K562 (cell line): Measurements from ENCODE around the gene ACTL10. TPM values are rescaled to one million over a fixed set of nuclear protein-coding genes. Genes with fewer than 3 reads are reported as not detected.

ENCODE experiments used
- CEBPB ChIP-seq: fragments of 450-650 bp; IDR thresholded peaks from 2 replicates; pipeline ENCODE4 v1.6.1; 2016; ENCODE audit warnings: missing genetic modification characterization, missing compliant biosample characterization
- ETS2 ChIP-seq: IDR thresholded peaks from 2 replicates; pipeline ENCODE4 v1.6.1; 2016; ENCODE audit warnings: borderline replicate concordance, missing genetic modification characterization, mild to moderate bottlenecking, moderate library complexity, missing compliant biosample characterization; ENCODE audit not compliant: poor library complexity, severe bottlenecking
- GABPB2 ChIP-seq: fragments of 250-450 bp; sonication (Bioruptor Pico); conservative IDR thresholded peaks from 2 replicates; pipeline ENCODE4 v1.5.1; 2021; ENCODE audit warnings: mild to moderate bottlenecking
- GATAD2A ChIP-seq: fragments of 450-650 bp; IDR thresholded peaks from 2 replicates; pipeline ENCODE4 v1.6.1; 2017
- HDGF ChIP-seq: fragments of 450-650 bp; IDR thresholded peaks from 2 replicates; pipeline ENCODE4 v1.6.1; 2016
- JUND ChIP-seq, 2 experiments: IDR thresholded peaks; 2 replicates in 1 of 2; 3 replicates in 1 of 2; pipeline ENCODE4 v1.6.1; 2011; ENCODE audit warnings: borderline replicate concordance in 2 of 2, low read depth in 2 of 2, low read length in 2 of 2, improper control_type of control experiment in 1 of 2, missing biosample characterization in 1 of 2, missing genetic modification characterization in 1 of 2, missing genetic modification reagents in 1 of 2
- MAZ ChIP-seq, 2 experiments: fragments of 450-650 bp in 1 of 2; sonication (generic) in 1 of 2; formaldehyde crosslinking; IDR thresholded peaks in 1 of 2; conservative IDR thresholded peaks in 1 of 2; 2 replicates each; pipeline versions ENCODE4 v1.4.0 to v1.5.0; 2020; ENCODE audit warnings: mild to moderate bottlenecking in 1 of 2, missing genetic modification reagents in 1 of 2
- MTF1 ChIP-seq: fragments of 250-450 bp; sonication (Bioruptor Pico); IDR thresholded peaks from 2 replicates; pipeline ENCODE4 v1.9.0; 2021; ENCODE audit warnings: moderate library complexity, mild to moderate bottlenecking, inconsistent platforms, borderline replicate concordance
- NCOA2 ChIP-seq, 2 experiments: fragments of 450-650 bp; IDR thresholded peaks; 2 replicates each; pipeline ENCODE4 v1.6.1; 2018; ENCODE audit warnings: mild to moderate bottlenecking in 2 of 2, moderate library complexity in 1 of 2; ENCODE audit not compliant: partially characterized antibody in 2 of 2
- NR2F6 ChIP-seq: fragments of 450-650 bp; formaldehyde crosslinking; IDR thresholded peaks from 2 replicates; pipeline ENCODE4 v1.4.0; 2020; ENCODE audit warnings: mild to moderate bottlenecking
- PRPF4 ChIP-seq: fragments of 200-400 bp; formaldehyde crosslinking; IDR thresholded peaks from one replicate; pipeline ENCODE4 v1.6.1; 2017; ENCODE audit warnings: low read length, low read depth, mild to moderate bottlenecking; ENCODE audit not compliant: insufficient read depth, poor library complexity, severe bottlenecking
- RFX7 ChIP-seq: fragments of 250-450 bp; sonication (Bioruptor Pico); IDR thresholded peaks from 2 replicates; pipeline ENCODE4 v1.5.1; 2021; ENCODE audit warnings: mild to moderate bottlenecking
- SIN3B ChIP-seq: fragments of 450-650 bp; IDR thresholded peaks from 2 replicates; pipeline ENCODE4 v1.6.1; 2017; ENCODE audit warnings: low read depth, mild to moderate bottlenecking, moderate library complexity
- SMARCA5 ChIP-seq: fragments of 450-650 bp; IDR thresholded peaks from 2 replicates; pipeline ENCODE4 v1.6.1; 2016
- ZNF175 ChIP-seq: fragments of 200-800 bp; sonication (Bioruptor generic); IDR thresholded peaks from 2 replicates; pipeline ENCODE4 v1.6.1; 2016; ENCODE audit warnings: low read depth, mild to moderate bottlenecking, missing genetic modification characterization, missing compliant biosample characterization
- ZNF239 ChIP-seq: fragments of 250-450 bp; sonication (Bioruptor Pico); IDR thresholded peaks from 2 replicates; pipeline ENCODE4 v1.4.0; 2020; ENCODE audit warnings: mild to moderate bottlenecking
- ZNF431 ChIP-seq: sonication (generic); formaldehyde crosslinking; IDR thresholded peaks from 2 replicates; pipeline ENCODE4 v1.8.0; 2022; ENCODE audit warnings: mild to moderate bottlenecking, missing genetic modification reagents
- ZNF445 ChIP-seq: fragments of 250-450 bp; sonication (Bioruptor Pico); IDR thresholded peaks from 2 replicates; pipeline ENCODE4 v1.4.0; 2020; ENCODE audit warnings: low read depth, mild to moderate bottlenecking, moderate library complexity
- ZNF589 ChIP-seq: fragments of 200-800 bp; sonication (Bioruptor generic); IDR thresholded peaks from 2 replicates; pipeline ENCODE4 v1.6.1; 2016; ENCODE audit warnings: low read depth, missing genetic modification characterization, missing compliant biosample characterization
- ZNF717 ChIP-seq: fragments of 250-450 bp; sonication (Bioruptor Pico); IDR thresholded peaks from 2 replicates; pipeline ENCODE4 v1.5.0; 2021
- ZNF77 ChIP-seq: fragments of 250-450 bp; sonication (Bioruptor Pico); IDR thresholded peaks from 2 replicates; pipeline ENCODE4 v1.5.0; 2020
- polyA plus RNA-seq, 8 experiments: library from polyadenylated mRNA; depleted of rRNA in 4 of 8; stranded (reverse) in 5 of 8; unstranded in 3 of 8; fragments of >200 nt; fragmentation: Nextera tagmentation in 2 of 8; fragmentation: Illumina TruSeq in 1 of 8; extraction: Ambion mirVana in 2 of 8; extraction: Trizol in 1 of 8; gene quantifications; 2 replicates each; pipeline versions ENCODE4 v1.2.1 to v1.2.3, GENCODE V29; 2011 to 2014; ENCODE audit warnings: inconsistent platforms in 1 of 8, missing spikeins in 1 of 8
- total RNA-seq, 7 experiments: library from RNA; depleted of rRNA in 6 of 7; stranded (reverse); fragments of >200 nt in 6 of 7; fragmentation: Illumina TruSeq in 2 of 7; extraction: Trizol in 2 of 7; gene quantifications; 2 replicates each; pipeline versions ENCODE4 v1.2.1 to v1.2.3, GENCODE V29; 2011 to 2021; ENCODE audit warnings: low replicate concordance in 1 of 7
- TF ChIP-seq, protein P1 (sequence below): fragments of 450-650 bp; IDR thresholded peaks from 2 replicates; pipeline ENCODE4 v1.6.1; 2016; ENCODE audit warnings: low read depth, mild to moderate bottlenecking, moderate library complexity
- TF ChIP-seq, protein P2 (sequence below): fragments of 450-650 bp; formaldehyde crosslinking; IDR thresholded peaks from 2 replicates; pipeline ENCODE4 v1.4.0; 2020; ENCODE audit warnings: mild to moderate bottlenecking, mixed read lengths
- TF ChIP-seq, protein P3 (sequence below): fragments of 250-450 bp; sonication (Bioruptor Pico); IDR thresholded peaks from 2 replicates; pipeline ENCODE4 v1.4.0; 2020; ENCODE audit warnings: mild to moderate bottlenecking, moderate library complexity

The ACTL10 gene
- total and polyA plus RNA-seq, 9 of the 15 experiments (the other 6 are each of a cell fraction or from before 2014, with no cell fraction given), result 0.07 to 0.14 TPM; not detected in 7

DNA sequence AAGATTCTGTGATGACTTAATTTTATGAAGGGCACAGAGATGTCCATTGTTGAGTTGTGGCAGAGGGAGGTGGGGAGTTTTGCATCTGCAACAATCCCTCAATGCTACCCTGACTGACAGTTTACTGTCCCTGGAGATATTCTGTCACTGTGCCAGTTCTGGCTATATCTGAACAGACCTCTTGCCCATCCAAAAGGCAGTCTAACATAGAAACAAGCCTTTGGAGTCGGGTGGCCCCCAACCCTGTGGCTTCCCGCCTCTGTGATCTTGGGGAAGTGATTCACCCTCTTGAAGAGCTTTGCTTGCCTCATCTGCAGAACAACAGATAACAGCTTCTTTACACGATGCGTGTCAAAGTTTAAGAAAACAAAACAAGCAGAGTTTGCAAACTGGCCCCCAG is 23.2 kb downstream of the ACTL10 start (continued):
- TF ChIP-seq NCOA2 (IDR thresholded peaks at IDR 0.05; ENCODE audit: partially characterized antibody in 2 of 2) (no peak), GATAD2A (no peak), RFX7 (no peak), ZNF77 (CRISPR knock-in tag) (no peak), NR2F6 (CRISPR knock-in tag) (no peak), SIN3B (no peak), ZNF589 (CRISPR knock-in tag) (peak; percentile 75), ZNF431 (CRISPR knock-in tag) (no peak), ZNF717 (no peak), ZNF445 (CRISPR knock-in tag) (no peak), MTF1 (no peak), ZNF239 (CRISPR knock-in tag) (no peak), HDGF (no peak), PRPF4 (no peak), JUND (IDR thresholded peaks at IDR 0.05; ENCODE audit: borderline replicate concordance, low read depth, low read length) (peak; percentile 95), JUND (tag; IDR thresholded peaks at IDR 0.05; ENCODE audit: borderline replicate concordance, low read depth, low read length) (peak; percentile 87; the same call in 1 of the 3 replicates), MAZ (CRISPR knock-in tag; conservative IDR thresholded peaks at IDR 0.05 in 1 of 2, IDR thresholded peaks at IDR 0.05 in 1 of 2) (peak; percentile 72 to 94; a peak in 3 of 4 replicates), SMARCA5 (no peak), GABPB2 (CRISPR knock-in tag) (no peak), CEBPB (tag) (peak; percentile 70), ETS2 (no peak), ZNF175 (CRISPR knock-in tag) (no peak; the same call in 1 of the 2 replicates)
- TF ChIP-seq, protein P1, sequence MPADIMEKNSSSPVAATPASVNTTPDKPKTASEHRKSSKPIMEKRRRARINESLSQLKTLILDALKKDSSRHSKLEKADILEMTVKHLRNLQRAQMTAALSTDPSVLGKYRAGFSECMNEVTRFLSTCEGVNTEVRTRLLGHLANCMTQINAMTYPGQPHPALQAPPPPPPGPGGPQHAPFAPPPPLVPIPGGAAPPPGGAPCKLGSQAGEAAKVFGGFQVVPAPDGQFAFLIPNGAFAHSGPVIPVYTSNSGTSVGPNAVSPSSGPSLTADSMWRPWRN, result peak; percentile 59; the same call in 1 of the 2 replicates
- TF ChIP-seq, protein P2, sequence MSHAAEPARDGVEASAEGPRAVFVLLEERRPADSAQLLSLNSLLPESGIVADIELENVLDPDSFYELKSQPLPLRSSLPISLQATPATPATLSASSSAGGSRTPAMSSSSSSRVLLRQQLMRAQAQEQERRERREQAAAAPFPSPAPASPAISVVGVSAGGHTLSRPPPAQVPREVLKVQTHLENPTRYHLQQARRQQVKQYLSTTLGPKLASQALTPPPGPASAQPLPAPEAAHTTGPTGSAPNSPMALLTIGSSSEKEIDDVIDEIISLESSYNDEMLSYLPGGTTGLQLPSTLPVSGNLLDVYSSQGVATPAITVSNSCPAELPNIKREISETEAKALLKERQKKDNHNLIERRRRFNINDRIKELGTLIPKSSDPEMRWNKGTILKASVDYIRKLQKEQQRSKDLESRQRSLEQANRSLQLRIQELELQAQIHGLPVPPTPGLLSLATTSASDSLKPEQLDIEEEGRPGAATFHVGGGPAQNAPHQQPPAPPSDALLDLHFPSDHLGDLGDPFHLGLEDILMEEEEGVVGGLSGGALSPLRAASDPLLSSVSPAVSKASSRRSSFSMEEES (CRISPR knock-in tag), result no peak
- TF ChIP-seq, protein P3, sequence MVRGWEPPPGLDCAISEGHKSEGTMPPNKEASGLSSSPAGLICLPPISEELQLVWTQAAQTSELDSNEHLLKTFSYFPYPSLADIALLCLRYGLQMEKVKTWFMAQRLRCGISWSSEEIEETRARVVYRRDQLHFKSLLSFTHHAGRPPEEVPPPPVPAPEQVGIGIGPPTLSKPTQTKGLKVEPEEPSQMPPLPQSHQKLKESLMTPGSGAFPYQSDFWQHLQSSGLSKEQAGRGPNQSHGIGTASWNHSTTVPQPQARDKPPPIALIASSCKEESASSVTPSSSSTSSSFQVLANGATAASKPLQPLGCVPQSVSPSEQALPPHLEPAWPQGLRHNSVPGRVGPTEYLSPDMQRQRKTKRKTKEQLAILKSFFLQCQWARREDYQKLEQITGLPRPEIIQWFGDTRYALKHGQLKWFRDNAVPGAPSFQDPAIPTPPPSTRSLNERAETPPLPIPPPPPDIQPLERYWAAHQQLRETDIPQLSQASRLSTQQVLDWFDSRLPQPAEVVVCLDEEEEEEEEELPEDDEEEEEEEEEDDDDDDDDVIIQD, result no peak
